GM18517 (cell line): ENCODE measurements around the gene PCSK9.

Experiments
- ATAC-seq: cut with Tn5 transposase; IDR thresholded peaks from one replicate; pipeline ENCODE4 v1.9.1; 2021; ENCODE audit warnings: mild to moderate bottlenecking, moderate library complexity; ENCODE audit not compliant: unreplicated experiment

PCSK9 gene

DNA sequence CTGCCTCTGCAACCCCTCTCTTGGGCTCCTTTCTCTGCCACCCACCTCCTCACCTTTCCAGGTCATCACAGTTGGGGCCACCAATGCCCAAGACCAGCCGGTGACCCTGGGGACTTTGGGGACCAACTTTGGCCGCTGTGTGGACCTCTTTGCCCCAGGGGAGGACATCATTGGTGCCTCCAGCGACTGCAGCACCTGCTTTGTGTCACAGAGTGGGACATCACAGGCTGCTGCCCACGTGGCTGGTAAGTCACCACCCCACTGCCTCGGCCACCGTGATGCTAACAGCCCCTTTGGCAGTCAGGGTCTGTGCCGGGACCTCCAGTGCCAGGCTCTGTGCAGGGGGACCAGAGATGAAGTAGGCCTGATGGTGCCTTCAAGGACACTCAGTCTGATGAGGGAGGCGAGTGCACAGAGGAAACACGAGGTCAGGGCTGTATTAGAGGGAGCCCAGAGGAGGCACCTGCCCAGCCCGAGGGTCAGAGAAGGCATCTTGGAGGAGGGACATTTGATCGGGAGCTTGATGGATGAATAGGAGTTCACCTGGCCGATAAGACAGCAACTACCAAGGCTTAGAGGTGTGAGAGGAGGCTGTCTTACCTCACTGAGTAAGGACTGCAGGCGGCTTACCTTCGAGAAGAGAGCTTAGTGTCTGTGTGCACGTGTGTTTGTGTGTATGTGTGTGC, 18.1 kb downstream of the PCSK9 start:
- no peak for ATAC-seq

DNA sequence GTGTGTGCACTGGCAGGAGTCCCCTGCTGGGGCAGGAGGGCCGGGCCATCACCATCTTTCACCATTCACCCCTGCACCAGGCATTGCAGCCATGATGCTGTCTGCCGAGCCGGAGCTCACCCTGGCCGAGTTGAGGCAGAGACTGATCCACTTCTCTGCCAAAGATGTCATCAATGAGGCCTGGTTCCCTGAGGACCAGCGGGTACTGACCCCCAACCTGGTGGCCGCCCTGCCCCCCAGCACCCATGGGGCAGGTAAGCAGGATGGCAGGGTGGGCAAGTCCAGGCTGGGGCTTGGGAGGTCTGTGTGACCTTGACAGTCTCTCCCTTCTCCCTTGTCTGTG, 18.6 kb downstream of the PCSK9 start:
- ATAC-seq = no peak

DNA sequence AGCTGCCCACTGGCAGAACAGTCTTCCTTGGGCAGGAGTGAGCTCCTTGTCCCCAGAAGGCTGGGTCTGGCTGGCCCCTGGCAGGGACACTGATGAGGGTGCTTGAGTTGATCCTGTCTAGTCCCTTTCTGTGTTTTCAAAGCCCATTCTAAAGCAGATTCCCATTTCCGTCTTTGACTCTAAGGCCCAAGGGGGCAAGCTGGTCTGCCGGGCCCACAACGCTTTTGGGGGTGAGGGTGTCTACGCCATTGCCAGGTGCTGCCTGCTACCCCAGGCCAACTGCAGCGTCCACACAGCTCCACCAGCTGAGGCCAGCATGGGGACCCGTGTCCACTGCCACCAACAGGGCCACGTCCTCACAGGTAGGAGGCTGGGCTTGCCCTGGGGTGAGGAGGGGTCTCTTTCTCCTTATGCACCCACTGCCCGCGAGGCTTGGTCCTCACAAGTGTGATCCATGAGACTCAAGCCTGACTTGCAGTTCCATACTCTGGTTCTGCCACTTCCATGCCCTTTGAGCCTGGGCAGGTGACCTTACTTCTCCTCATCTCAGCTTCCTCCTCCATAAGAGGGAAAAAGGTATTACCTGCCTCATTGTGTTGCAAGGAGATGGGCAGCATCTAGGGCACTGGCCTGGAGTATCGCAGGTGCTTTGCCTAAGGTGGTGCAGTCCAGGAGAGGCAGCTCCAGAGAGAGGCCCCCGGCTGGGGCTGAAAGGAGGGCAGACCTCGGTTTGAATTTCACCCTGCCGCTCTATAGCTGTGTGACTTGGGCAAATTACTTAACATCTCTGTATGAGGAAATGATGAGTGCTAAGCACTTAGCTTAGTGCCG, 20.2 kb downstream of the PCSK9 start:
- ATAC-seq = no peak

DNA sequence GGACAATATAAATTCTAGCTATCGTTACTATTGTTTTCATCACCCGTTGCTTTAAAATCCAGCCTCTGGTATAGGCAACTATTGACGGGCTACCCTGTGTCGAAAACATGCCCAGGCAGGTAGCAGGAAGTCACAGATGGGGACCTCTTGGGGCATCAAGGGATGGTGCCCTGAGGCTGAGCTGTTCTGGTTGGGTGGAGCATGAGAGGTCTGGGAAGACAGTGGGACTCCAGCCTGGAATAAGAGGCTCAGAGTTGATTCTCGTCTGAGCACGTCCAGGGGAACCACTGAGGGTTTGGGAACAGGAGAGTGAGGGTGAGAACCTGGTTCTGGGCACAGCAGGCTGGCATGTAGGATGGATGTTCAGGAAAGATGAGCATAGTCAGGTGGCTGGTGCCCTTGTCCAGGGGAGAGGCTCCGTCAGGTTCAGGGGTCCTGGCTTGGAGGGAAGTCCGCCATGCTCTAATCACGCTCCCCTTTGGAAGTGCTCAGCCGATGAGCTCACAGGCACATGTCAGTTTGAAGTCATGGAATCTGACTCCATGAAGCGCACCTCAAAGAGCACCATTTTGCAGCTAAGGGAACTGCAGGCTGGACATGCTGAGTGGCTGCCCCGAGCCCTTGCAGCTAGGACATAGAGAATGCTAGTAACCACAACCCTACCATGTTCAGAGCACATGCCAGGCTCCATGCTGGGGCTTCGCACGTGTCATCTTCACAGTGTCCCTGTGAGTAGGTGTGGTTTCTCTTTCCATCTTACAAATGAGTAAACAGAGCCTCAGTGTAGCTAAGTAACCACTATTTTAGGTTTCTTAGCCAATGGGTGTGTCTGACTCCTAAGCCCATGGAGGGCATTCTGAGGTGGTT, 21.0 kb downstream of the PCSK9 start:
- no peak for ATAC-seq

DNA sequence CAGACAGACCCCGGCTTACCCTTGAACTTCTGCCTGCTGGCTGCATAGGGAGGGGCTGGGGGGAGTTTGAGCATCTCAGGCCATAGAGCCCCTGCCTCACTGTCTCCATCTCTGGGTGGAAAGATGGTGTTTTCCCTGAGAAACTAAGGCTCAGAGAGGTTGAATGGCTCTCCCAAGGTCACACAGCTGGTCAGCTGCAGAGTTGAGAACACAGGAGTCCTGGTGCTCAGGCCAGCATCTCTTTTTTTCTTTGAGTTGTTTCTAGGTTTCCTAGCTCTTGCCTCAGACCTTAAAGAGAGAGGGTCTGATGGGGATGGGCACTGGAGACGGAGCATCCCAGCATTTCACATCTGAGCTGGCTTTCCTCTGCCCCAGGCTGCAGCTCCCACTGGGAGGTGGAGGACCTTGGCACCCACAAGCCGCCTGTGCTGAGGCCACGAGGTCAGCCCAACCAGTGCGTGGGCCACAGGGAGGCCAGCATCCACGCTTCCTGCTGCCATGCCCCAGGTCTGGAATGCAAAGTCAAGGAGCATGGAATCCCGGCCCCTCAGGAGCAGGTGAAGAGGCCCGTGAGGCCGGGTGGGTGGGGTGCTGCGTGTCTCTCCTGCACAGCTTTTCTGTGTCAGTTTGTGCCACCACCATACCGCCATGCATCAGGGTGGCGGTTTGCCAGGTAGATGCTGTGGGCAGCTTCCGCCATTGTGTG, 21.8 kb downstream of the PCSK9 start:
- no peak for ATAC-seq

DNA sequence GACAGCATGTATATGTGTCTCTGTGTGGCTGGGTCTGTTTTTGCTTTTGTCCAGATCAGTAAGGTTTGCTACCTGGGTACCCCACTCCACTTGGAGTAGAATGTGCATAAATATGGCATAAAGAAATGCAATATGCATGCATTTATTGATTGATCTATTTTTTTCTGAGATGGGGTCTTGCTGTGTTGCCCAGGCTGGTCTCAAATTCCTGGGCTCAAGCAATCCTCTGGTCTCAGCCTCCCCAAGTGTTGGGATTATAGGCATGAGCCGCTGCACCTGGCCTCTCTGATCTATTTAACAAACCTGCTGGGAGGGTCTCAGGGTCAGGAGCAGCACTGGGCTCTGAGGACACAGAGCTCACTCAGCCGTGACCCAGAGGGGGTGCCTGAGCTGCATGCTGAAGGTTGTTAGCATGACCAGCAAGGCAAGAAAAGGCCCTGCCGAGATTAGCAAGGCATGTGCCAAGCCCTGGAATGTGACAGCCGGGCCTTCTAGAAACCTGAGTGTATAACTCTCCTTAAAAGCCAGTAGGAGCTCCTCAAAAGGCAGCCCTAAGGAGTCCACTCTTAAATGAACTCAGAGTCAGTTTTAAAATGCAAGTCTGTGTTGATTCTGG, 22.5 kb downstream of the PCSK9 start:
- ATAC-seq = no peak

DNA sequence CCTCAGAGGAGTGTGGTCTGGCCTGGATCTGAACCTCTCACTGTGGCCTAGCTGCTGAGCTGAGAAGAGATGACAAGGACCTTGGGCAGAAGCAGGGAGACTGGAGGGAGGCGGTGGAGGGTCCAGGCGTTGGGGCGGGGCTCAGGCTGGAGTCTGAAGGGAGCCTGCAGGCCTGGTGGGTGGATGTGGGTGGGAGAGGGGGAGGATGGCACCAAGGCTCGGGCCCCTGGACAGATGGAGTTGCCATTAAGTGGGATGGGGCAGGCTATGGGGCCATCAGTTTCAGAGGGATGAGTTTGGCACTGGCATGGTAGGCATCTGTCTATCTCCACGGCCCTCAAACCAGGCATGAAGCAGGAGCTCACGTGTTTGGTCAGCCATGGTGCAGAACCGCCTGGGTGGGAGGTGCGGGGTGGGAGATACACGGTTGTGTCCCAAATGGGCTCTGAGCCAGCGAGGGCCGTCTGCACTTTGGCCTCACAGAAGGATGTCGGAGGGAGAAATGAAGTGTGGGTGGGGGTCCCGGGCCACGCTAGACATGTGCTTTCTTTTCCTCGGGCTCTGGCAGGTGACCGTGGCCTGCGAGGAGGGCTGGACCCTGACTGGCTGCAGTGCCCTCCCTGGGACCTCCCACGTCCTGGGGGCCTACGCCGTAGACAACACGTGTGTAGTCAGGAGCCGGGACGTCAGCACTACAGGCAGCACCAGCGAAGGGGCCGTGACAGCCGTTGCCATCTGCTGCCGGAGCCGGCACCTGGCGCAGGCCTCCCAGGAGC, 23.6 kb downstream of the PCSK9 start:
- ATAC-seq = no peak

DNA sequence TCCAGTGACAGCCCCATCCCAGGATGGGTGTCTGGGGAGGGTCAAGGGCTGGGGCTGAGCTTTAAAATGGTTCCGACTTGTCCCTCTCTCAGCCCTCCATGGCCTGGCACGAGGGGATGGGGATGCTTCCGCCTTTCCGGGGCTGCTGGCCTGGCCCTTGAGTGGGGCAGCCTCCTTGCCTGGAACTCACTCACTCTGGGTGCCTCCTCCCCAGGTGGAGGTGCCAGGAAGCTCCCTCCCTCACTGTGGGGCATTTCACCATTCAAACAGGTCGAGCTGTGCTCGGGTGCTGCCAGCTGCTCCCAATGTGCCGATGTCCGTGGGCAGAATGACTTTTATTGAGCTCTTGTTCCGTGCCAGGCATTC, 24.2 kb downstream of the PCSK9 start:
- ATAC-seq = no peak

DNA sequence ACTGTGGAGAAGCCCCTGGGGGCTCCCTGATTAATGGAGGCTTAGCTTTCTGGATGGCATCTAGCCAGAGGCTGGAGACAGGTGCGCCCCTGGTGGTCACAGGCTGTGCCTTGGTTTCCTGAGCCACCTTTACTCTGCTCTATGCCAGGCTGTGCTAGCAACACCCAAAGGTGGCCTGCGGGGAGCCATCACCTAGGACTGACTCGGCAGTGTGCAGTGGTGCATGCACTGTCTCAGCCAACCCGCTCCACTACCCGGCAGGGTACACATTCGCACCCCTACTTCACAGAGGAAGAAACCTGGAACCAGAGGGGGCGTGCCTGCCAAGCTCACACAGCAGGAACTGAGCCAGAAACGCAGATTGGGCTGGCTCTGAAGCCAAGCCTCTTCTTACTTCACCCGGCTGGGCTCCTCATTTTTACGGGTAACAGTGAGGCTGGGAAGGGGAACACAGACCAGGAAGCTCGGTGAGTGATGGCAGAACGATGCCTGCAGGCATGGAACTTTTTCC, 24.8 kb downstream of the PCSK9 start:
- ATAC-seq = no peak

DNA sequence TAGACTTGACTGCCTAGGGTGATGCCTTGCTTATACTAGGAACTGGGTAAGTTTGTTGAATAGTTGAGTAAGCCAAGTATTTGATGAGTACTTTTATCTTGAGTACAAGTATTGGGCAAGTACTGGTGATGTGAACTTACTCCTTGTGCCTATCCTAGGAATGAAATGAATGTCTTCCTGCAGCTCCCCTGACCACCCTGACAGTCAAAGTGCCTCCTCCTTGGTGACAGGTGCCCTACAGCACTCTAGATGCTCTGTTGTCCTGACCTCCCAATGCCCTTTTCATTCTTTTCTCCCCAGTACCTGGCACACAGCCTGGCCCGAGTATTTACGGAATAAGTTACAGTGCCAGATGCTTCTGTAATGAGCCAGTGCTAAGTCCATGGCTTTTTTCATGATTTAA, 25.5 kb downstream of the PCSK9 start:
- ATAC-seq = no peak

DNA sequence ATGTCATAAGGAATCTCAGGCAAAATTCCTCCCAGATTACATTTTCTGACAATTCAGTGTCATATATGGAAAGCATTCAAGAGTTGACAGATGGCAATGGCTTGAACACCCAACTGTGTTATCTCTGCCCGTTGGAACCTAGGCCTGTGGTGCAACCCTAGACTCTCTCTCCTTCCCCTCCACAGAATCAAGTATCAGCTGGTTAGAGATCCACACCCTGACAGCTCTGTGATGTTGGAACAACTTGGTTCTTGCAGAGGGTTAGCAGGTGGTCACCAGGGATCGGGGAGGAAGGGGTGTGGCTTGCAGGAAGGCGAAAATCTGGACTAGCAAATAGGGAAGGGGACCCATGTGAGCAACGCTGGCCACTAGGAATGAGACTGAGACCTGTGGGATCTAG, 26.3 kb downstream of the PCSK9 start:
- ATAC-seq = no peak

DNA sequence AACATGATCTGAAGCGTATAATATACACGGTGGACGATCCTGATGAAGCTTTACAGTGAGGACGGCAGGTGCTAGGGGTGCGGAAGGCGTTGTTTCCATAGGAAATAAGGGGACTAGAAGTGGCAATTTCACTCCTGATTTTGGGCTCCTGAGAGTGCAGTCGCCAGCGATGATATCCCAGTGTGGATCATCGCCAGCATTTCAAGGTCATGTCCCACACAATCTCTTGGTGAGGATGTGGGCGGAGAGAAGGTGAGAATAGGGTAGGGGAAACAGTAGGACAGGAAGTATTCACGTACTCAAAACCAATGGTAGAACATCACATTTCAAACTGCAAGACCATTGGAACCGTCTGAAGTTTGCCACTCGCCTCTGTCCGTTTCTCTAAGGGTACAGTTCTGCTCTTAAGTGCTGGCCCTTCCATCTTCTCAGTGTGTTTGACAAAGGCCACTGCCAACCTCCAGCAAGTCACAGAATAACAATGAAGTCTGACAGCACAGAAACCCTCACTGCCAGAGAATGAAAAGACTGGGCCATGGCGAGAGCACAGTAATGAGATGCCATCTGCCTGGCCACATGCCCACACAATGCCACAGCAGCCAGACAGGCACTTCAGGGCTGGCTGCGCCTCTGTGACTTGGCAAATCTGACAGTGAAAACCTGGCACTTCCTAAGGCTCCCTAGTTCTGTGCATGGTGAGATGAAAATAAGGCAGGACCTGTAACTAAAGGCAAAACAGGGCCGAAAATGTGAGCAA, 27.9 kb downstream of the PCSK9 start:
- no peak for ATAC-seq

DNA sequence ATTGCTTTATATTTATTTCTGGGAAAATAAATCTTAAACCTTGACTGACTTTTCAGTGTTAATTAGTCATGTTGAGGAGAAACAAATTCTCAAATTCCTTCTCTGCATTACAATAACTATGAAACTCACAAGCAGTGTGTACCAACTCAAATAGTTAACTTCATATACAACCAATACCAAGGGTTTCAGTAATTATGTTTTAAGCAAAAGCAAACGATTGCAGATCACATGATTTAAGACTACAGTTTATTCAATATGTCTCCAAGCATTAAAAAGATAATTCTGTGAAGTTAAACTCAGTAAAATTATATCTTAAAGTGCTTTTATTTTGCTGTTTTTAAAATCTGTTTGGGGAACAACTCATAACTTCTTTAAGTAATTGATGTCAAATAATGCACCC, 28.6 kb downstream of the PCSK9 start:
- ATAC-seq = no peak

DNA sequence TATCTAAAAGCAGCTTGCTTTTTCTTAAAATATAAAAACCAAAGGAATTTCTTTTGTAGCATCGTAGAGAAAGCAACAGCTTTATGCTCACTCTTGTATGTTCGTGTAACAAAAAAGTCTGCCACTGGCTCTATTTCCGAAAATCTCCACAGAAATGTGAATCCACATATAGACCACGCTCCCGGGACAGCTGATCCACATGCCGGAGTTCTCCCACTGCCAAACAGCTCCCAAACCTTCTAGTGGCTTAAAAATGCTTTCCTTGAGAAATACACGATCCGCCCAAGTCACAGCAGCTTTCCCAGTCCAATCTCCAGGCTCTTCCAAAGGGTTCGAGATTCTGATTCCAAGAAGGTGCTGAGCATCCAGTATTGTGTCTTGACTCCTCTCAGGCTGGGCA, 29.3 kb downstream of the PCSK9 start:
- no peak for ATAC-seq

DNA sequence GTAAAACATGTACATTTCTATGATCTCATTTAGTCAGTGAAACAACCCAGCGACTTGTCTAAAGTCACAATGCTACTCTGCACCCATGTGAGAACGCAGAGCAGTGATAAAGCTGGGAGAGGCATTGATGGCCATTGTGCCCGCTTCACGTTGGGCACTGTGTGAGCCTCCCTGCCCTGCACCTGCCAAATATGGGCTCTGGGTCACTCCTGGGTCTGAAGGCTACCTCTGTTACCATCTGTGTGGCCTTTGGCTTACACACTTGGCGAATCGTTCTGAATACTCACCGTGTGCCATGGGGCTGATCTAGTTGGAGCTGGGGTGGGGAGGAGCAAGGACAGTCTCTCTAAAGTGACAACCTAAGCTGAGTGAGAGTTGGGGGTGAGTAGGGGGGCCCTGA, 29.9 kb downstream of the PCSK9 start:
- no peak for ATAC-seq

DNA sequence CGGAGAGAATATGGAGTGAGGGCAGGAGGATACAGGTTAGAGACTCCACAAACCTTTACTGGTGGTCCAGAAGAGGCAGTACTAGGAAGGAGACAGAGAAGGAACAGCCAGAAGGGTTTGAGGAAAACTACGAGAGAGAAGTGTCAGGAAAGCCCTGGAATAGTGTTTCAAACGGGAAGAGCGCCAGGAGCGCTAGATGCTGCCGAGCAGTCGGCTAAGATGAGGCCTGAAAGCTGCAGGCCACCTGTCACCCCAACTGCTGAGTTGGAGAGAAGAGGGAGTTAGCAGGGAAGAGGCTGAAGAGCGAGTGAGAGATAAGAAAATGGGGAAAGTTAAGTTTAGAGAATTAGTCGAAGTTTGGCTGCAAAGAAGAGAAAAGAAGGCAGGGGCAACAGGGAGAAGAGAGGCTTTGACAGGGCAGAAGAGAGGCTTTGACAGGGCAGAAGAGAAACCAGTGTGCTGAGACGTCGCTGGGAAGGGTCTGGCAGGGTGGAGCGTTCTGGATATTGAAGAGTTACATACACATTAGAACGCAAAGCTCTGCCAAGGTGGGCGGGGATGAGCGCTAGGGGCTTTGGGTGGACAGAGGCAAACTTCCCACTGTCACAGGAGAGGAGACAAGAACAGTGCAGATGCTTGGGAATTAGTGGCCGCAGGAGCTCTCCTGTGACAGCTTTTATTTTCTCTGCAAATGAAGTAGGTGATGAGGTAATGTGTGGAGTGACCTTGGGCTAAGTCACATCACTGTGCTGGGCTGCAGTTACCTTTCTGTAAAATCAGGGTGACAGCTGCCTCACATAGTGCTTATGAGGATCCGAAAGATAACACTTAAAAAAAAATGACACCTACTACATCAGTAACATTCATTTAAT, 31.2 kb downstream of the PCSK9 start:
- ATAC-seq = no peak

DNA sequence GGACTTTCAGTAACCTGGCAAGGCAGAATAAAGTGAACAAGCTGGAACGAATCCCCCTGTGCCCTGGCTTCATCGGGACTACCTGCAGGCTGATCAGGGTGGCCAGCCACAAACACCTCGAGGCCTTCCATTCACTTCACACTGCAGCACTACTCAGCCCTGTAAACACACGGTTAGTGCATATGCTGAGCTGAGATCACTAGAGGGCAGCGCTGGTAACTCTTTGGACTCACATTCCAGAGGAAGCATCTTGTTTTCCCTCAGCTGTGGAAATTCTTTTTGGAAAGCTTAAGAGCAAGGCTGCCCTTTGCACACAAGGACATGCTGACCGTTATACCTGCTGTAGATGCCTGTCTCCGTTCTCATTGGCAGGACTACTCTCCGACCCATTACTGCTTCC, 32.1 kb downstream of the PCSK9 start:
- ATAC-seq = no peak
